Measurements from ENCODE around the gene GIPC2. TPM values are rescaled to one million over a fixed set of nuclear protein-coding genes. Genes with fewer than 3 reads are reported as not detected.
A peak's percentile ranks its signal among the peaks of the same experiment; 100 is the strongest.

The GIPC2 gene
- total and polyA plus RNA-seq, 12 donors = 10.6 to 53.4 (median 32.5) TPM

- peaks cover 0 to 37% of the 10 kb centered on the region in 2 donors for H3K4me1 ChIP-seq (replicated peaks in 1 of 2)
- H3K27ac ChIP-seq = peak overlapping the region in 4 of 5 donors; percentile 11 to 95 (median 86)
- no peaks in the 10 kb centered on the region for H3K36me3 ChIP-seq (replicated peaks in 1 of 2)
- H3K4me3 ChIP-seq = peak overlapping the region in 1 of 4 donors; percentile 2
- TF ChIP-seq, protein P1, sequence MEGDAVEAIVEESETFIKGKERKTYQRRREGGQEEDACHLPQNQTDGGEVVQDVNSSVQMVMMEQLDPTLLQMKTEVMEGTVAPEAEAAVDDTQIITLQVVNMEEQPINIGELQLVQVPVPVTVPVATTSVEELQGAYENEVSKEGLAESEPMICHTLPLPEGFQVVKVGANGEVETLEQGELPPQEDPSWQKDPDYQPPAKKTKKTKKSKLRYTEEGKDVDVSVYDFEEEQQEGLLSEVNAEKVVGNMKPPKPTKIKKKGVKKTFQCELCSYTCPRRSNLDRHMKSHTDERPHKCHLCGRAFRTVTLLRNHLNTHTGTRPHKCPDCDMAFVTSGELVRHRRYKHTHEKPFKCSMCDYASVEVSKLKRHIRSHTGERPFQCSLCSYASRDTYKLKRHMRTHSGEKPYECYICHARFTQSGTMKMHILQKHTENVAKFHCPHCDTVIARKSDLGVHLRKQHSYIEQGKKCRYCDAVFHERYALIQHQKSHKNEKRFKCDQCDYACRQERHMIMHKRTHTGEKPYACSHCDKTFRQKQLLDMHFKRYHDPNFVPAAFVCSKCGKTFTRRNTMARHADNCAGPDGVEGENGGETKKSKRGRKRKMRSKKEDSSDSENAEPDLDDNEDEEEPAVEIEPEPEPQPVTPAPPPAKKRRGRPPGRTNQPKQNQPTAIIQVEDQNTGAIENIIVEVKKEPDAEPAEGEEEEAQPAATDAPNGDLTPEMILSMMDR (IDR thresholded peaks at IDR 0.05) = no peak
- TF ChIP-seq POLR2A (IDR thresholded peaks at IDR 0.05) = no peak
- 49 to 61% (median 54%) methylated on average over 3 of the region's 3 CpGs for WGBS, 4 donors
- no peak for DNase-seq
- no peaks in the 10 kb centered on the region for H3K9me3 ChIP-seq (replicated peaks in 1 of 3)
- intact Hi-C loops (cut with DNase I) = no loop called here
- no peaks in the 10 kb centered on the region for H3K27me3 ChIP-seq
These were observed 42.6 kb upstream of the GIPC2 start for GRCh38 chr1:78003070-78003746.

GRCh38 chr1:78003882-78004718 is 41.7 kb upstream of the GIPC2 start:
- H3K4me3 ChIP-seq = peak overlapping the region in 3 of 4 donors; percentile 42 to 81 (median 71)
- peak in 6 of 7 donors; percentile 42 to 70 (median 46) for DNase-seq
- H3K4me1 ChIP-seq (replicated peaks in 1 of 2) = peaks cover 0 to 43% of the 10 kb centered on the region in 2 donors
- H3K9me3 ChIP-seq (replicated peaks in 1 of 3) = no peaks in the 10 kb centered on the region
- H3K36me3 ChIP-seq (replicated peaks in 1 of 2) = no peaks in the 10 kb centered on the region
- intact Hi-C loops (cut with DNase I) = loop anchor here in 1 of 2 donors (2.0 kb wide), 1 partner anchor 25 kb away; the partner anchor contains the start of gene FUBP1
- H3K27me3 ChIP-seq = no peaks in the 10 kb centered on the region
- WGBS, 4 donors = 5 to 6% (median 6%) methylated on average over 8 of the region's 8 CpGs
- TF ChIP-seq POLR2A (IDR thresholded peaks at IDR 0.05) = peak in 1 of 2 donors; percentile 35
- TF ChIP-seq, protein P1 (IDR thresholded peaks at IDR 0.05) = no peak
- H3K27ac ChIP-seq = peak overlapping the region; percentile 83 to 95 (median 86)

DNA sequence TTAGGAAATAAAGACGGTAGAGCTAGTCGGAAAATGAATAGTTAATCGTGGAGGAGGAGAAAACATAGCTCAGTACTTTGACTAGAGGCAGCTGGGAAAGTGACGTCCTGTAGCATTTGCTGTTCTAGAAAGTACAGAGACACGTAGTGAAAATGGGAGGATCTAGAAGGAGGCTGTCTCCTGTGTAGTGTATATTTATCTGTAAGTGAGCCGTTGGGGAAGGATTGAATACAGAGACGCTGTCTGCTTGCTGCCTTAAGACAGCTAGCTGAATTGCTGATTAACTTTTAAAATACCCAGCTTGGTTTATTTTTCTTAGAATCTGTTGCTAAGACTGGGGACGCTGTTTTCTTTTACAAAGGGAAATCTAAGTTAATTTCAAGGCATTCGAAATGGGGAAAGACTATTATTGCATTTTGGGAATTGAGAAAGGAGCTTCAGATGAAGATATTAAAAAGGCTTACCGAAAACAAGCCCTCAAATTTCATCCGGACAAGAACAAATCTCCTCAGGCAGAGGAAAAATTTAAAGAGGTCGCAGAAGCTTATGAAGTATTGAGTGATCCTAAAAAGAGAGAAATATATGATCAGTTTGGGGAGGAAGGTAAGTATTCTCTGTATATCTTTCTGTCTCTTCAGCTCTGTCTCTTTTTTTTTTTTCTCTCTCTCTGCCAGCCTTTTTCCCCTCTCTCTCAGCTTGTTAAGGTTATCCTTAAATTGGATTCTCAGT is 40.9 kb upstream of the GIPC2 start, which contains the start of gene DNAJB4:
TSS of gene DNAJB4 (plus strand) at position 221 of the 729 bp plus-strand sequence. CDS start at position 393, 172 bp downstream.
- H3K36me3 ChIP-seq (replicated peaks in 1 of 2) = no peaks in the 10 kb centered on the region
- peak; percentile 83 to 93 (median 86) for DNase-seq
- peak within 1 kb of the TSS; percentile 83 to 95 (median 86) for H3K27ac ChIP-seq
- WGBS, 4 donors = 0 to 1% (median 1%) methylated on average over 12 of the region's 12 CpGs
- peak within 1 kb of the TSS in 3 of 4 donors; percentile 42 to 81 (median 71) for H3K4me3 ChIP-seq
- peak; percentile 98 to 100 for TF ChIP-seq POLR2A (IDR thresholded peaks at IDR 0.05)
- TF ChIP-seq, protein P1 (IDR thresholded peaks at IDR 0.05) = no peak
- no peaks in the 10 kb centered on the region for H3K9me3 ChIP-seq (replicated peaks in 1 of 3)
- H3K4me1 ChIP-seq (replicated peaks in 1 of 2) = peaks cover 0 to 51% of the 10 kb centered on the region in 2 donors
- H3K27me3 ChIP-seq = no peaks in the 10 kb centered on the region
- intact Hi-C loops (cut with DNase I) = loop anchor here in 1 of 2 donors (2.0 kb wide), 1 partner anchor 26 kb away; the partner anchor contains the start of gene FUBP1

All from adrenal gland (tissue), 12 donors.